Choroid plexus epithelial cell (primary cell): ENCODE results near the gene PRPF6.

Experiments
- DNase-seq: peaks from one replicate; pipeline ENCODE4 v3.0.0-alpha.2; 2010; ENCODE audit warnings: low read depth
- H3K4me3 ChIP-seq: 2 replicates; pipeline ENCODE4 v1.5.1; 2011; ENCODE audit warnings: low read depth, mild to moderate bottlenecking, control low read depth, low read length, moderate library complexity
- CTCF ChIP-seq: conservative IDR thresholded peaks from 2 replicates; pipeline ENCODE4 v1.5.1; 2011; ENCODE audit warnings: low read depth, mild to moderate bottlenecking, control low read depth, inconsistent platforms, low read length, moderate library complexity

PRPF6 gene

GRCh38 chr20:64081624-64081964, 100.7 kb downstream of the PRPF6 start:
- no peak overlapping the region for H3K4me3 ChIP-seq
- DNase-seq: no peak
- TF ChIP-seq CTCF: no peak

- no peak overlapping the region for H3K4me3 ChIP-seq
- TF ChIP-seq CTCF: peak; percentile 1
- DNase-seq: no peak
Observed at GRCh38 chr20:64082126-64082731, 101.3 kb downstream of the PRPF6 start.
